GM12864 (cell line): ENCODE results near the gene USP37.

ENCODE experiments used
- DNase-seq: peaks from one replicate; pipeline ENCODE4 v3.0.0-alpha.2; 2011; ENCODE audit warnings: low read depth
- H3K4me3 ChIP-seq: 2 replicates; pipeline ENCODE4 v1.5.1; 2011; ENCODE audit warnings: mild to moderate bottlenecking, low read depth, low read length, control low read depth
- CTCF ChIP-seq: IDR thresholded peaks from 2 replicates; pipeline ENCODE4 v1.5.1; 2011; ENCODE audit warnings: low read depth, mild to moderate bottlenecking, moderate library complexity, low read length, control low read depth, inconsistent platforms; ENCODE audit errors: missing control alignments

USP37 gene

GRCh38 chr2:218470448-218470847 is 97.7 kb downstream of the USP37 start:
- TF ChIP-seq CTCF: no peak
- no peak overlapping the region for H3K4me3 ChIP-seq
- DNase-seq: no peak

DNA sequence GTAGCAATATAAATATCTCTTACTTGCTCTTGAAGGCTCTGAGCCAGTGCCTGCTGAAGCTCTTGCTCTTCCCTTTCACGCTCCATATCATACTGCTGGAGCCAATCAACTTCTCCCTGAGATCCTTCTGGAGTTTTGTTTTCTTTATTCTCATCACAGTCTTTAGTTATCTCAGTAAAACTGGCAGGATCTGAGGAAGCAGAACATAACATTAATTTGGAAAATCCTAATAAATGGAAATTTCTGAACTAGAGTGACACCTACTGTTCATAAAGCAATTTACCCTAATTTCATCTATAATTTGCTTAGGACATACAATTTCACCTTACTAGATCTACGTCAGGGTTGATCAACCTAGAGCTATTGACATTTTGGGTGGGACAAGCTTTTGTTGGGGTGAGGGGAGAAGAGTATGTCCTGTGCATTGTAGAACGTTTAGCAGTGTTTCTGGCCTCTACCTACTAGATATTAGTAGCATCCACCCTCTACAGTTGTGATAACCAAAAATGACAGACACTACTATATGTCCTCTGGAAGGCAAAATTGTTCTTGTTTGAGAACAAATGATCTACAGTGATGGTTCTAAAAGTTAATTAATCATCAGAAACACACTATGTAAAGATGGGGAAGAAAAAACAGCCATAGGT is 102.0 kb downstream of the USP37 start:
- TF ChIP-seq CTCF: peak; percentile 38
- no peak for DNase-seq
- H3K4me3 ChIP-seq: no peak overlapping the region

GRCh38 chr2:218458598-218458997 is 109.6 kb downstream of the USP37 start:
- no peak for TF ChIP-seq CTCF
- no peak overlapping the region for H3K4me3 ChIP-seq
- no peak for DNase-seq

GRCh38 chr2:218456849-218457248 is 111.3 kb downstream of the USP37 start:
- no peak for TF ChIP-seq CTCF

DNA sequence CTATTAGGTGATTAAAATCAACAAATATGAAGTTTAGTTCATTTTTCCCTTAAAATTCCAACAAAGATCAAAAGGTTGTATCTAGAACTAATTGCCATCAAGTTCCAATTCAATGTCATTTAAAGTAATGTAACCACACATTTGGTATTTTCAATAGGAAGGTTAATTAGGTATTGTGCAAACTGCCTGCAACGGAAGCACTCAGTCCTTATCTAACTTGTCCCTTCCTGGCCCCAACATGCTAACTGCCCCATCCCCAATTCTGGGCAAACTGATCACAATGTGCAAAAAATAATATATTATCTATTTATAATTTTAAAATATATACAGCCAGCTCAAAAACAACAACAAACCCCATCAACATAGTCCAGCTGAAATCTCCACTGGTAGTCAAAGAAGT is 116.1 kb downstream of the USP37 start:
- no peak for DNase-seq
- no peak for TF ChIP-seq CTCF
- no peak overlapping the region for H3K4me3 ChIP-seq

More at GRCh38 chr2:218456849-218457248, 111.3 kb downstream of the USP37 start:
- no peak overlapping the region for H3K4me3 ChIP-seq
- DNase-seq: no peak

DNA sequence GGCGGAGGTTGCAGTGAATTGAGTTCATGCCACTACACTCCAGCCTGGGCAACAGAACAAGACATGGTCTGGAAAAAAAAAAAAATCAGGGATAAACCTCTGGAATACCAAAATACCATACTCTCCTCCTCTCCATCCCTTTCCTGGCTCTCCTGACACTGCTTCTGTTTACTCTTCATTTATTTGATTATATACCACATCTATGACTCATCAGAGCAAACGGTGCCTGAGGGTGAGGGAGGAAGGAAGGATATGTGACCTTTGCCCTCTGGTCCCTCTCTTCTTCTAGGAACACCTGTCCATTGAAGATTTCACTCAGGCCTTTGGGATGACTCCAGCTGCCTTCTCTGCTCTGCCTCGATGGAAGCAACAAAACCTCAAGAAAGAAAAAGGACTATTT is 119.2 kb downstream of the USP37 start:
- TF ChIP-seq CTCF: no peak
- H3K4me3 ChIP-seq: no peak overlapping the region
- no peak for DNase-seq

- DNase-seq: no peak
- H3K4me3 ChIP-seq: no peak overlapping the region
- no peak for TF ChIP-seq CTCF
Measured at GRCh38 chr2:218447072-218447471, 121.1 kb downstream of the USP37 start.
